Natural killer cell (primary cell): ENCODE data around the gene ARMC9. TPM values are rescaled to one million over a fixed set of nuclear protein-coding genes. Genes with fewer than 3 reads are reported as not detected.

ENCODE experiments used
- ATAC-seq, 3 donors: fragments of 150-1000 bp in 2 of 3; fragments of 200-7000 bp in 1 of 3; cut with Tn5 transposase; 1 replicate in 1 of 3; 2 replicates in 2 of 3; pipeline ENCODE4 v1.10.0; 2021; ENCODE audit warnings: mild to moderate bottlenecking in 2 of 3, moderate library complexity in 2 of 3
- DNase-seq, 2 donors: peaks; one replicate each; pipeline versions ENCODE4 v3.0.0 to v3.0.0-alpha.2; 2013 to 2021; ENCODE audit warnings: mixed read lengths in 1 of 2
- H3K27ac ChIP-seq: one replicate; pipeline ENCODE4 v1.5.1; 2013; ENCODE audit warnings: mild to moderate bottlenecking, low read length
- H3K27me3 ChIP-seq: one replicate; pipeline ENCODE4 v1.6.1; 2013; ENCODE audit warnings: low read length; ENCODE audit not compliant: control insufficient read depth, insufficient read depth
- H3K36me3 ChIP-seq: one replicate; pipeline ENCODE4 v1.6.1; 2013; ENCODE audit warnings: low read length; ENCODE audit not compliant: control insufficient read depth, insufficient read depth
- H3K4me1 ChIP-seq: one replicate; pipeline ENCODE4 v1.6.1; 2013; ENCODE audit warnings: low read length; ENCODE audit not compliant: control insufficient read depth, insufficient read depth
- H3K4me3 ChIP-seq: one replicate; pipeline ENCODE4 v1.5.1; 2013; ENCODE audit warnings: low read length
- H3K9me3 ChIP-seq: one replicate; pipeline ENCODE4 v1.6.1; 2013; ENCODE audit warnings: low read length; ENCODE audit not compliant: control insufficient read depth, insufficient read depth
- H3K27ac Mint-ChIP-seq, 2 donors: one replicate each; pipeline ENCODE4 v1.8.0; 2022; ENCODE audit warnings: mild to moderate bottlenecking in 2 of 2, mixed read lengths in 2 of 2, moderate library complexity in 1 of 2
- H3K27me3 Mint-ChIP-seq, 2 donors: one replicate each; pipeline ENCODE4 v1.8.0; 2022; ENCODE audit warnings: low read depth in 2 of 2, mixed read lengths in 2 of 2
- H3K36me3 Mint-ChIP-seq: one replicate; pipeline ENCODE4 v1.8.0; 2022; ENCODE audit warnings: mixed read lengths
- H3K4me1 Mint-ChIP-seq, 2 donors: one replicate each; pipeline ENCODE4 v1.8.0; 2022; ENCODE audit warnings: mixed read lengths in 2 of 2
- H3K4me3 Mint-ChIP-seq: one replicate; pipeline ENCODE4 v1.8.0; 2022; ENCODE audit warnings: mild to moderate bottlenecking, moderate library complexity, mixed read lengths
- H3K9me3 Mint-ChIP-seq, 2 donors: one replicate each; pipeline ENCODE4 v1.8.0; 2022; ENCODE audit warnings: mixed read lengths in 2 of 2
- CTCF ChIP-seq: fragments of 200-600 bp; IDR thresholded peaks from one replicate; pipeline ENCODE4 v1.8.0; 2022; ENCODE audit warnings: antibody characterized with exemption
- WGBS: methylation state at CpG from one replicate; pipeline ENCODE4 v1.1.7; 2013; ENCODE audit warnings: missing lambda C conversion rate; ENCODE audit not compliant: insufficient coverage; 5-methylcytosine and 5-hydroxymethylcytosine counted together
- intact Hi-C: fragments of 100-400 bp; cut with micrococcal nuclease; formaldehyde crosslinking; loops from one replicate; pipeline ENCODE4 v1.14.2; 2022
- total RNA-seq, 4 donors: library from RNA; stranded (reverse); fragments of 120-200 nt in 1 of 4; gene quantifications; one replicate each; pipeline versions ENCODE4 v1.2.3 to v1.2.4, GENCODE V29; 2013 to 2022

The ARMC9 gene
- total RNA-seq, 3 donors from 2014 or later (not counting 1 experiment from before 2014, with no cell fraction given) = 1.2 to 2.3 (median 2.0) TPM

GRCh38 chr2:231228974-231229529 lies 30.6 kb downstream of the ARMC9 start:
- no peaks in the 10 kb centered on the region for H3K36me3 Mint-ChIP-seq
- H3K9me3 ChIP-seq = no peaks in the 10 kb centered on the region
- H3K4me1 Mint-ChIP-seq = no peaks in the 10 kb centered on the region
- H3K27ac Mint-ChIP-seq = no peak overlapping the region
- no peak for TF ChIP-seq CTCF
- intact Hi-C loops = loop anchor here (5.0 kb wide), 2 partner anchors 127 to 328 kb away; no protein-coding TSS in a partner anchor
- ATAC-seq (no peak), DNase-seq (no peak)
- 69% methylated on average over 4 of the region's 5 CpGs for WGBS
- no peaks in the 10 kb centered on the region for H3K9me3 Mint-ChIP-seq
- no peaks in the 10 kb centered on the region for H3K4me1 ChIP-seq
- H3K27me3 Mint-ChIP-seq = no peaks in the 10 kb centered on the region
- H3K4me3 Mint-ChIP-seq = no peak overlapping the region
- no peak overlapping the region for H3K4me3 ChIP-seq
- H3K27me3 ChIP-seq = no peaks in the 10 kb centered on the region
- no peak overlapping the region for H3K27ac ChIP-seq
- H3K36me3 ChIP-seq = no peaks in the 10 kb centered on the region

- DNase-seq = no peak
- Histone ChIP-seq H3K9me3 (no peaks in the 10 kb centered on the region), H3K27me3 (no peaks in the 10 kb centered on the region), H3K36me3 (no peaks in the 10 kb centered on the region), H3K4me3 (no peak overlapping the region), H3K4me1 (no peaks in the 10 kb centered on the region), H3K27ac (no peak overlapping the region)
- no peak for ATAC-seq
- Mint-ChIP-seq H3K36me3 (no peaks in the 10 kb centered on the region), H3K9me3 (no peaks in the 10 kb centered on the region), H3K27ac (no peak overlapping the region), H3K4me3 (no peak overlapping the region), H3K4me1 (no peaks in the 10 kb centered on the region), H3K27me3 (peaks cover 0 to 3% of the 10 kb centered on the region in 2 donors)
- TF ChIP-seq CTCF = no peak
- intact Hi-C loops = no loop called here
- WGBS = 96% methylated on average over 5 of the region's 5 CpGs
These were observed 36.8 kb downstream of the ARMC9 start for GRCh38 chr2:231235217-231235616.

- no peak overlapping the region for H3K27ac Mint-ChIP-seq
- Histone ChIP-seq H3K4me1 (no peaks in the 10 kb centered on the region), H3K4me3 (no peak overlapping the region), H3K36me3 (no peaks in the 10 kb centered on the region), H3K27ac (no peak overlapping the region), H3K27me3 (no peaks in the 10 kb centered on the region), H3K9me3 (no peaks in the 10 kb centered on the region)
- H3K9me3 Mint-ChIP-seq = no peaks in the 10 kb centered on the region
- H3K27me3 Mint-ChIP-seq = peaks cover 0 to 3% of the 10 kb centered on the region in 2 donors
- H3K4me3 Mint-ChIP-seq = no peak overlapping the region
- intact Hi-C loops = no loop called here
- peaks cover 0 to 8% of the 10 kb centered on the region in 2 donors for H3K4me1 Mint-ChIP-seq
- ATAC-seq = no peak
- TF ChIP-seq CTCF = no peak
- H3K36me3 Mint-ChIP-seq = no peaks in the 10 kb centered on the region
- 78% methylated on average over 3 of the region's 3 CpGs for WGBS
- DNase-seq = no peak
These were observed 40.3 kb downstream of the ARMC9 start for GRCh38 chr2:231238689-231239088.

- no peak overlapping the region for H3K4me3 Mint-ChIP-seq
- H3K27ac Mint-ChIP-seq = no peak overlapping the region
- H3K9me3 ChIP-seq = no peaks in the 10 kb centered on the region
- no peak overlapping the region for H3K27ac ChIP-seq
- intact Hi-C loops = no loop called here
- no peak for DNase-seq
- no peaks in the 10 kb centered on the region for H3K27me3 ChIP-seq
- peaks cover 0 to 8% of the 10 kb centered on the region in 2 donors for H3K4me1 Mint-ChIP-seq
- H3K36me3 Mint-ChIP-seq = no peaks in the 10 kb centered on the region
- no peak overlapping the region for H3K4me3 ChIP-seq
- no peak for ATAC-seq
- peaks cover 0 to 3% of the 10 kb centered on the region in 2 donors for H3K27me3 Mint-ChIP-seq
- no peaks in the 10 kb centered on the region for H3K9me3 Mint-ChIP-seq
- no peaks in the 10 kb centered on the region for H3K4me1 ChIP-seq
- WGBS = 95% methylated on average over 10 of the region's 10 CpGs
- TF ChIP-seq CTCF = no peak
- no peaks in the 10 kb centered on the region for H3K36me3 ChIP-seq
These were observed 41.3 kb downstream of the ARMC9 start for GRCh38 chr2:231239751-231240150.
